IPS DF 6.9 (cell line): ENCODE results near the gene C2CD4B.

ENCODE experiments used
- DNase-seq: peaks from one replicate; pipeline ENCODE4 v3.0.0-alpha.2; 2013; ENCODE audit warnings: low read depth, low spot score
- H3K27ac ChIP-seq: one replicate; pipeline ENCODE4 v1.5.1; 2013; ENCODE audit warnings: low read length, control low read depth
- H3K27me3 ChIP-seq: 2 replicates; pipeline ENCODE4 v1.6.1; 2013; ENCODE audit warnings: mild to moderate bottlenecking, low read length; ENCODE audit not compliant: control insufficient read depth, insufficient read depth
- H3K36me3 ChIP-seq: 2 replicates; pipeline ENCODE4 v1.6.1; 2013; ENCODE audit warnings: low read length; ENCODE audit not compliant: control insufficient read depth, insufficient read depth
- H3K4me1 ChIP-seq: 2 replicates; pipeline ENCODE4 v1.6.1; 2013; ENCODE audit warnings: low read length; ENCODE audit not compliant: control insufficient read depth, insufficient read depth
- H3K4me3 ChIP-seq: 2 replicates; pipeline ENCODE4 v1.5.1; 2013; ENCODE audit warnings: mild to moderate bottlenecking, low read length
- H3K9me3 ChIP-seq: 2 replicates; pipeline ENCODE4 v1.6.1; 2013; ENCODE audit warnings: low read length, inconsistent platforms; ENCODE audit not compliant: control insufficient read depth, insufficient read depth
- WGBS: extraction: QIAGEN DNeasy Blood & Tissue Kit; methylation state at CpG from one replicate; pipeline ENCODE4 v1.1.7; 2013; ENCODE audit warnings: mixed read lengths, missing lambda C conversion rate; ENCODE audit not compliant: insufficient read length, insufficient coverage; 5-methylcytosine and 5-hydroxymethylcytosine counted together

The C2CD4B gene

DNA sequence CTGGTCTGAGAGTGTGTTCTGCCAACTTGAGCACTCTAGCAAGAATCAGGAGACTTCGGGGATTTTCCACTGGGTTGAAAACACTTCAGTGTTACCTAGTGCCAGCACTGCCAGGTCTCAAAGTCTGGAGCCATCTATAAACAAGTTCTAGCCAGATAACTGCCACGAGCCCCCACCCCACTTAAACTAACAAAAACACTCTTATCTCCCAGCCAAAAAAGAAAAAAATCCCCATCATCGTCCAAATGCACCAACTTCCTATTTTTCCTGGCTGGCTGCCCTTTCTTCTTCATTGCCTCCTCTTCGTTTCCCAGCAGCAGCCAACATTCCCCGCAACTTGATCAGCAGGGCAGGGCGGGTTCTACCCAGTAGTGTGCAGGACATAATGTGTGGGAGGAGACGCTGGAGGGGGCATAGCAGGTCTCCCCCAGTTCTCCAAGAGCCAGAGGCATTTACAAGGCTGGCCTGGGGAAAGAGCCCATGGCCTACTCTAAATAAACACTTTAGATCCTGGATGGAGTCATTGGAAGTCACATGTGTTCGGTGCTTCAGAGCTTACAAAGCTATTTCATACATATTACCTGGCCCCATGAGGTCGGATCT lies 29.5 kb downstream of the C2CD4B start:
- no peaks in the 10 kb centered on the region for H3K9me3 ChIP-seq
- 100% methylated on average over 1 of the region's 9 CpGs for WGBS
- DNase-seq: no peak
- H3K27ac ChIP-seq: no peak overlapping the region
- no peak overlapping the region for H3K4me3 ChIP-seq
- H3K4me1 ChIP-seq: no peaks in the 10 kb centered on the region; the same call in 1 of the 2 replicates
- no peaks in the 10 kb centered on the region for H3K27me3 ChIP-seq
- no peaks in the 10 kb centered on the region for H3K36me3 ChIP-seq

DNA sequence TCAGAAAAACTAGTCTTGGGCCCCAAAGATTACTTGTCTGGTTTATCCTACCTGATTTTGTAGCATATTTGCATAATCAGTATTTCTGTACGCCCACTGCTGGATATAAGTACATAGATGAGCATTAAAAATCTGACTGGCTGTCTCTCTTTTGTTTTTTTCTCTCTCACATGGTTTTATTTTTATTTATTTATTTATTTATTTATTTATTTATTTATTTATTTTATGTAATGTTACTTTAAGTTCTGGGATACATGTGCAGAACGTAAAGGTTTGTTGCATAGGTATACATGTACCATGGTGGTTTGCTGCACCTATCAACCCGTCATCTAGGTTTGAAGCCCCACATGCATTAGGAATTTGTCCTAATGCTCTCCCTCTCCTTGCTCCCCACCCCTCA lies 31.9 kb downstream of the C2CD4B start:
- Histone ChIP-seq H3K4me3 (no peak overlapping the region), H3K27me3 (no peaks in the 10 kb centered on the region), H3K36me3 (no peaks in the 10 kb centered on the region), H3K9me3 (no peaks in the 10 kb centered on the region), H3K4me1 (no peaks in the 10 kb centered on the region; the same call in 1 of the 2 replicates), H3K27ac (no peak overlapping the region)
- DNase-seq: no peak
- no CpG with 5 or more reads among the region's 3 CpGs for WGBS

DNA sequence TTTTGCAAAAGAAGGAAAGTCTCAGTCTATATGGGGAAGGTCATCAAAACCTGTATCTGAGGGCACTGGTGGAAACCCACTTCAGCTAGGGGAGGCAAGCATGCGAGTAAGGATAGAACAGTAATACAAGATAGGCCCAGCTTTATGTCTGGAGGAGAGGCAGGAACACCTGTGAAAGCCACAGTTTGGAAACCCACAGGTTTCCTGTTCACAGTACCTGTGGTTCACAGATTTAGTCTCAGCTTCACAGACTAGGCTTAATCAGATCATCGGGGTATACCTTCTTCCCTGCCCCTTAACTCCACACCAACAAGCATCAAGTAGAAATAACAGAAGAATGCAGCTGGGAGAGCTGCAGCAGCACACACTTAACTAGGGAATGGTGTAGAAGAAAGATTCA lies 36.2 kb downstream of the C2CD4B start:
- no peak overlapping the region for H3K4me3 ChIP-seq
- no peaks in the 10 kb centered on the region for H3K36me3 ChIP-seq
- H3K27ac ChIP-seq: no peak overlapping the region
- no peaks in the 10 kb centered on the region for H3K4me1 ChIP-seq
- WGBS: no CpG with 5 or more reads among the region's 2 CpGs
- DNase-seq: no peak
- H3K9me3 ChIP-seq: no peaks in the 10 kb centered on the region
- no peaks in the 10 kb centered on the region for H3K27me3 ChIP-seq

DNA sequence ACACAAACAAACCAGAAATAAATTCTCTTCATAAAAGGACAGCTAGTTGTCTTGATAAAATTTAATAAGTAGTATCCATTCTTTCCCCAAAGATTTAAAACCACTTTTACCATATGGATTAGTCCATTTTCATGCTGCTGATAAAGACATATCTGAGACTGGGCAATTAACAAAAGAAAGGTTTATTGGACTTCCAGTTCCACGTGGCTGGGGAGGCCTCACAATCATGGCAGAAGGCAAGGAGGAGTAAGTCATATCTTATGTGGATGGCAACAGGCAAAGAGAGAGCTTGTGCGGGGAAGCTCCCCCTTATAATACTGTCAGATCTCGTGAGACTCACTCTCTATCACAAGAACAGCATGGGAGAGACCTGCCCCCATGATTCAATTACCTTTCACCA lies 38.7 kb downstream of the C2CD4B start:
- Histone ChIP-seq H3K36me3 (no peaks in the 10 kb centered on the region), H3K4me3 (no peak overlapping the region), H3K27ac (no peak overlapping the region), H3K4me1 (no peaks in the 10 kb centered on the region), H3K9me3 (no peaks in the 10 kb centered on the region), H3K27me3 (no peaks in the 10 kb centered on the region)
- DNase-seq: no peak
- WGBS: no CpG with 5 or more reads among the region's 3 CpGs

DNA sequence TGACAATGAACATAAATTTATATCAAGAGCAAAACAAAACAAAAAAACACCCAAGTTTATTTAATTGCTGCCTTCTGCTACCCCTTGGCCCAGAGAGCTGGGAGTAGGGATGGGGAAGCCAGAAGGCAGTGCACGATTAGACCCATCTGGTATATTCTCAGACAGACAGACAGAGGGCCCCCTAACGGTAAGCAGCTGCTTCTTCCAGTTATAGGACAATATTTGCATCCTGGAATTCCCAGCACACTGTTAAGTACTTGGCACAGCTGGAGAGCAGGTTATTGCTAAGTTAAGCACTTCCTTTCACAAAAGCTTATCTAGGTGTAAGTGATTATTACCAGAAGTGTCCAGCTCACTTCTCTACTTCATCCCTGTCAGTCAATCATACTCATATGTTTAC lies 39.3 kb downstream of the C2CD4B start:
- no peaks in the 10 kb centered on the region for H3K27me3 ChIP-seq
- H3K36me3 ChIP-seq: no peaks in the 10 kb centered on the region
- H3K9me3 ChIP-seq: no peaks in the 10 kb centered on the region
- WGBS: no CpG with 5 or more reads among the region's 2 CpGs
- no peak for DNase-seq
- H3K4me3 ChIP-seq: no peak overlapping the region
- no peak overlapping the region for H3K27ac ChIP-seq
- H3K4me1 ChIP-seq: no peaks in the 10 kb centered on the region

DNA sequence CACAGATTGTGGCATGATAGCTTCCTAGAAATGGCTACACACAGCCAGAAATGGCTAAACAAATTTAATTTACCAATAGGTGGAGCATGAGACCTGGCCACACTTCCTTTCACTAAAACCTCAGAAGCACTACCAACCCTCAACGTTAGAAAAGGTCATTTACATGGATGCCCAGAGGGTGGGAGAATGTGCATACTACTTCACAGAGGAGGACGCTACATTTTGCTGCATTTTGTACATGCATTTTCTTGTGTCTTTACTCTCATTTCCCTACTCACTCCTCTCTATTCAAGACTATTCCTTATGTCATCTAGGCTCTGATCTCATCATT lies 40.1 kb downstream of the C2CD4B start:
- Histone ChIP-seq H3K4me3 (no peak overlapping the region), H3K9me3 (no peaks in the 10 kb centered on the region), H3K4me1 (no peaks in the 10 kb centered on the region), H3K36me3 (no peaks in the 10 kb centered on the region), H3K27me3 (no peaks in the 10 kb centered on the region), H3K27ac (no peak overlapping the region)
- WGBS: no CpG with 5 or more reads among the region's 2 CpGs
- no peak for DNase-seq

DNA sequence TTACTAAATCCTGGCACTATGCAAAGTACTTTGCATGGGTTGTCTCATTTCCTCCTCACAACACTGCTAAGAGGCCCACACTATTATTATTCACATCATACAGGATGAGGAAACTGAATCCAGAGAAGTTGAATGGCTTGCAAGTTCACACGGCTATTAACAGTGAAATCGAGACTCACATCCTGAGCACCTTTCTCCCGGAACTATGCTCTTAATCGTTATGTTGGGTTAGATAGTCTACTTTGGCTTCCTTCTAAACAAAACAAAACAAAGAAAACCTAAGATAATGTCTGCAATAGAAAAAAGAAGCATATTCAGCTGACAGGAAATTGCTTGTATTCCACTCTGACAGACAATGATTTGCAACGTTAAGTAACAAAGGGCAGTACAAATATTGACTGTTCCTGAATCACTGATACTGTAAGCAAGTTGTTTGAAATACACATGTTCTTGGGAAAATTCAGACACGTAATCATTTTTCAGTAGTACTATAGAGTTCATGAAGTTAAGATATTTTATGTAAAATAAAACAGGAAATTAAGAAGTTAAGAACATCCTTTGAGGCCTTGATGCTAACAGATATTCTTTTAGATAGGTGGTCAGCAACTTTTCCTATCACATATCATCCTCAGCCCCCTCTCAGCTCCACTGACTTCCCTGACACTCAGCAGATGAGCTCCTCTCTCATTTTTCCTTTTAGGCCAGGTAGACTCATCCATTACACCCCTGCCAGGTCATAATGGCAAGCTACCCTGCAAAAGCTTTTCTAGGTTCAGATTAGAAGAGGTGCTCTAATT lies 40.7 kb downstream of the C2CD4B start:
- WGBS: no CpG with 5 or more reads among the region's 6 CpGs
- H3K36me3 ChIP-seq: no peaks in the 10 kb centered on the region
- no peak overlapping the region for H3K4me3 ChIP-seq
- no peak for DNase-seq
- H3K27ac ChIP-seq: no peak overlapping the region
- no peaks in the 10 kb centered on the region for H3K4me1 ChIP-seq
- H3K9me3 ChIP-seq: no peaks in the 10 kb centered on the region
- H3K27me3 ChIP-seq: no peaks in the 10 kb centered on the region

DNA sequence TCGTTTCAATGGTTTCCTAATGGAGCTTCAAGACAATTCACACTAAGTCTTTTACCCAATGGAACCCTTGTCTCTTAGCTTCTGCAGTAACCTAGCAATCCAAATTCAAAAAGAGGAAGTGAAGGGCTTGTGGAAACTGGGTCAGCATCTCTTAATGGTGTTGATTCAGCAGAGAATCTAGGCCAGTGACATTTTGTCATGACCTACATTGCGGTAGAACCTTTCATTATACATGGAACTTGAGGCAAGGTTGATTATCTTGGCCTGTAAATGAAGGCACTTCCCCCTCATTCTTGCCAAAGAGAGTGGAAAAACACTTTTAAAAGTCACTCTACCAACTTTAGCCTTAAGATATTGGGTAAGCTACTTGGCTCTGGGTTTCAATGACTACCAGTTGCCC lies 42.8 kb downstream of the C2CD4B start:
- Histone ChIP-seq H3K27me3 (no peaks in the 10 kb centered on the region), H3K4me1 (peaks cover 2% of the 10 kb centered on the region; the same call in 1 of the 2 replicates), H3K9me3 (no peaks in the 10 kb centered on the region), H3K36me3 (no peaks in the 10 kb centered on the region), H3K27ac (no peak overlapping the region), H3K4me3 (no peak overlapping the region)
- no CpG with 5 or more reads among the region's 2 CpGs for WGBS
- no peak for DNase-seq

DNA sequence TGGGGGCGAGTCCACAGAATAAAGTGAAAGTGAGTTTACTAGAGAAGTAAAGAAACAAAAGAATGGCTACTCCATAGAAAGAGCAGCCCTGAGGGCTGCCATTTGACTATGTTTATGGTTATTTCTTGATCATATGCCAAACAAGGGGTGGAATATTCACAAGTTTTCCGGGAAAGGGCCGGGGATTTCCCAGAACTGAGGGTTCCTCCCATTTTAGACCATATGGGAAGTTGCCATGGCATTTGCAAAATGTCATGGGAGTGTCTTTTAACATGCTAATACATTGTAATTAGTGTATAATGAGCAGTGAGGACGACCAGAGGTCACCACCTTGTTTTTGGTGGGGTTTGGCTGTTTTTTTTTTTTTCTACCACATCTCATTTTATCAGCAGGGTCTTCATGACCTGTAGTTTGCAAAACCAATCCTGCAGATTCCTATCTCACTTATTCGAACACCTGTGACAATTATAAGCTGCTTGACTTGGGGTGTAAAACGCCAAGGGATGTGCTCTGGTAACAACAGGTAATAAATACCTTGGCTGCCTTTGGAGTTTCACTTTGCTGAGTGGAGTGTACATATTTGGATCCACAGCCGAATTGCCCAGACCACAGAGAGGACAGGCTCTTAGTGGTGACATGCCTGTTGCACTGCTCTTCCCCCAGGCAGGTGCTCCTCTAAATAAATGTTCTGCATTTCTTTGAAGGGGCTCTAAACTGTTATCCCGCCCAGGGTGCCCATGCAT lies 43.6 kb downstream of the C2CD4B start:
- H3K36me3 ChIP-seq: no peaks in the 10 kb centered on the region
- H3K4me1 ChIP-seq: peaks cover 2% of the 10 kb centered on the region; the same call in 1 of the 2 replicates
- H3K4me3 ChIP-seq: no peak overlapping the region
- no peak for DNase-seq
- H3K27ac ChIP-seq: no peak overlapping the region
- no CpG with 5 or more reads among the region's 8 CpGs for WGBS
- H3K27me3 ChIP-seq: no peaks in the 10 kb centered on the region
- H3K9me3 ChIP-seq: no peaks in the 10 kb centered on the region

DNA sequence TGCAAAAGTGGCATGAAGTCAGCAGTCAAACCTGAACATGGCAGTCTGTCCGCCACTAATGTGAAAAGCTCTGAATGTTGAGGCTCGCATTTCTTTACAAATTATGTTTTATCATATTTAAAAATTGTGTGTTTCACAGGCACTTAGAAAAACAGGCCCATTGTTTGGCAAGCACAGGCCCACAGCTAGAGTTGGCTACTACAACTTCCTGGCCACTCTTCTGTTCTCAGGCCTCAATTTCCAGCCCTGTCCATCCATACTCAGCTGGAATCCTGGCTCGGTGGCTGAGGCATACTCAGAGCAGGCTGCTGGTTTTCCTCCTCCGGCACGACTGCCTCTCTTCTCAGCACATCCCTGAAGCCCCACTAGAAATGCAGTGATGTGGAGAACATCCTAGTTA lies 44.3 kb downstream of the C2CD4B start:
- no peak for DNase-seq
- peaks cover 2% of the 10 kb centered on the region; the same call in 1 of the 2 replicates for H3K4me1 ChIP-seq
- no CpG with 5 or more reads among the region's 5 CpGs for WGBS

More for the DNA sequence above, 44.3 kb downstream of the C2CD4B start:
- no peaks in the 10 kb centered on the region for H3K27me3 ChIP-seq
- no peak overlapping the region for H3K4me3 ChIP-seq
- H3K36me3 ChIP-seq: no peaks in the 10 kb centered on the region
- H3K27ac ChIP-seq: no peak overlapping the region
- no peaks in the 10 kb centered on the region for H3K9me3 ChIP-seq
